ENCODE data around the gene PTGER3. TPM values are rescaled to one million over a fixed set of nuclear protein-coding genes. Genes with fewer than 3 reads are reported as not detected.

The PTGER3 gene
- total and polyA plus RNA-seq, 7 donors, result 0.46 to 52.4 (median 26.8) TPM

DNA sequence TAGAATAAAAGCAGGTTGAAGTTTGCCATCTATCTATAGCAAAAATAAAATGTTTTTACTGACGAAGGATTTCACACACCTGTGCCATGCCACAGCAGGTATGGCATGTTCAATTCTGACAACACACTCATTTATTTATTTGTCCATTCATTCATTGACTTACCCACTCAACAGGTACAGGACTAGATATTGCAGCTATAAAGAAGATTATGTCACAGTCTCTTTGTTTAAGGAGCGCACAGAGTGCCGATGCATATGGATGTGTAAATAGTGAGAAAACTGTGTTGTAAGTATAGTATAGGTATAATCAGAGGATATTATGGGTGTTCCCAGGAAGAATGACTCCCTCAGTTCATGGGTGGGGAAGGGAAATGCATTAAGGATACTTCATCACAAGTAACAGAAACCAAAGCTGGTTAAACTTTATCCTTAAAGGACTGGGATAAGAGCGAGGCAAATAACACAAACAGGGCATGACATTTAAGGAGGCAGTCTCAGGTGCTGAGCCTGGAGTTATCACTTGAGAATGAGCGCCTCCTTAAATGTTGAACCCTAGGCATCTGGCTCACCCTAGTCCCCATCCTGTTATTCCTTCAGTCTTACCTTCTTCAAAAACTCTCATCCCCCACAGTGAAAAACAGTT, 41.1 kb upstream of the PTGER3 start:
- TF ChIP-seq POLR2A (IDR thresholded peaks at IDR 0.05) (no peak), EP300 (IDR thresholded peaks at IDR 0.05) (no peak), POLR2AphosphoS5 (IDR thresholded peaks at IDR 0.05) (no peak)
- TF ChIP-seq, protein P1, sequence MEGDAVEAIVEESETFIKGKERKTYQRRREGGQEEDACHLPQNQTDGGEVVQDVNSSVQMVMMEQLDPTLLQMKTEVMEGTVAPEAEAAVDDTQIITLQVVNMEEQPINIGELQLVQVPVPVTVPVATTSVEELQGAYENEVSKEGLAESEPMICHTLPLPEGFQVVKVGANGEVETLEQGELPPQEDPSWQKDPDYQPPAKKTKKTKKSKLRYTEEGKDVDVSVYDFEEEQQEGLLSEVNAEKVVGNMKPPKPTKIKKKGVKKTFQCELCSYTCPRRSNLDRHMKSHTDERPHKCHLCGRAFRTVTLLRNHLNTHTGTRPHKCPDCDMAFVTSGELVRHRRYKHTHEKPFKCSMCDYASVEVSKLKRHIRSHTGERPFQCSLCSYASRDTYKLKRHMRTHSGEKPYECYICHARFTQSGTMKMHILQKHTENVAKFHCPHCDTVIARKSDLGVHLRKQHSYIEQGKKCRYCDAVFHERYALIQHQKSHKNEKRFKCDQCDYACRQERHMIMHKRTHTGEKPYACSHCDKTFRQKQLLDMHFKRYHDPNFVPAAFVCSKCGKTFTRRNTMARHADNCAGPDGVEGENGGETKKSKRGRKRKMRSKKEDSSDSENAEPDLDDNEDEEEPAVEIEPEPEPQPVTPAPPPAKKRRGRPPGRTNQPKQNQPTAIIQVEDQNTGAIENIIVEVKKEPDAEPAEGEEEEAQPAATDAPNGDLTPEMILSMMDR (IDR thresholded peaks at IDR 0.05), result no peak
- H3K9me3 ChIP-seq, result no peaks in the 10 kb centered on the region
- peak overlapping the region in 3 of 4 donors; percentile 45 to 87 (median 60) for H3K27ac ChIP-seq
- no peaks in the 10 kb centered on the region for H3K36me3 ChIP-seq
- H3K27me3 ChIP-seq, result no peaks in the 10 kb centered on the region
- H3K4me3 ChIP-seq, result no peak overlapping the region
- 16 to 68% methylated on average over 5 of the region's 5 CpGs for WGBS, 2 donors
- DNase-seq, result no peak
- H3K4me1 ChIP-seq, result peaks cover 0 to 14% (median 10%) of the 10 kb centered on the region in 4 donors
- intact Hi-C loops (cut with DNase I), result no loop called here

DNA sequence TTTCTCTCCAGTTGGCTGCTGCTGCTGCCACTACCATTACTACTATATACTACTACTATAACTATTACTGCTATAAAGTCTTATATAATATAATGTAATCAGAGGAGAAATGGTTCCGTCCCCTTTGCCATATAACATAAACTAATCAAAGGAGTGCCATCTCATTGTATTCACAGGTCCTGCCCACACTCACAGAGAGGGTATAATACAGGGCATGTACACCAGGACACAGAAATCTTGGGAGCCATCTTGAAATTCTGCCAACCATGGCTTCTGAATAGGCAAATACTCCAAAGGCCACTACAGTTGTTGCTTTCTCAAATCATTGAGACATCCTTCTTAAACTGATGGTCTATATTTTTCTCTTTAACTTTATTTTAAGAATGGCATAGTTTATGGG, 40.1 kb upstream of the PTGER3 start:
- H3K9me3 ChIP-seq, result no peaks in the 10 kb centered on the region
- intact Hi-C loops (cut with DNase I), result no loop called here
- peaks cover 0 to 14% (median 10%) of the 10 kb centered on the region in 4 donors for H3K4me1 ChIP-seq
- no peak for TF ChIP-seq POLR2A (IDR thresholded peaks at IDR 0.05)
- TF ChIP-seq EP300 (IDR thresholded peaks at IDR 0.05), result no peak
- TF ChIP-seq, protein P1 (IDR thresholded peaks at IDR 0.05), result no peak
- no peak for TF ChIP-seq POLR2AphosphoS5 (IDR thresholded peaks at IDR 0.05)
- no peaks in the 10 kb centered on the region for H3K27me3 ChIP-seq
- DNase-seq, result no peak
- WGBS, 2 donors, result 30 to 61% methylated on average over 1 of the region's 1 CpG
- H3K4me3 ChIP-seq, result no peak overlapping the region
- no peak overlapping the region for H3K27ac ChIP-seq
- no peaks in the 10 kb centered on the region for H3K36me3 ChIP-seq

DNA sequence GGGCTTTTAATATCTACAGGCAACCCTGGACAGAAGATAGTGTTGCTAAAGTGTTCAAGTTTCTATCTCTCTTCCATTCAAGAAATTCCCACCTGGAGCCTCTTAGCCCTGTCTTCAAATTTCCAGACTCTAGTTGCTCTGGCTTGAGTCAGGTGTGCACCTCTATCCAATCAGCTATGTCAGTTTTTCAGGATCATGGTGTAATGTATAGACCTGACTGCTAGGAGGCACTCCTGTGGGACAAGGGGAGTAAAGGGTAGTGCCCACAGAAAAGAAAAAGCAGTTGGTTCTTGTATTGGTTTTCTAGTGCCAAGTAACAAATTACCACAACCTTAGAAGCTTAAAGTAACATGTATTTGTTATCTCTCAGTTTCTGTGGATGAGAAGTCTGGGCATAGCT, 39.4 kb upstream of the PTGER3 start:
- intact Hi-C loops (cut with DNase I), result no loop called here
- no peaks in the 10 kb centered on the region for H3K27me3 ChIP-seq
- DNase-seq, result no peak

DNA sequence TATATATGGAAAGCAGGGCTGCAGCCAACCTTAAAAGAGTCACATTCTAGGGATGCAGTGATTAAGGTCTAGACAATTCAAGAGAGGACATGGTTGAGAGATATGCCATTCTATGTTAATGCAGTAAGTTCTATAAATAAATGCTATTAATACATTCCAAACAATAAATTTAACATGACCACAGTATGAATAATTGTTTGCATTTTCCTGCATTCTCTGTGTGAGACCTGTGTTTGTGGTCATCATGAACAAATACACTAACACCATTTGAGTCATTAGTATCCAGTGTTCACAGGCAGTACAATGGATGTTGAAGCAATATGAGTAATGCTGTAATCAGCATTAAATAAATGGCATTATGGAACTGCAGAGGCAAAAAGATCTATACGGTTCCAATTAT, 38.7 kb upstream of the PTGER3 start:
- no peak for TF ChIP-seq POLR2AphosphoS5 (IDR thresholded peaks at IDR 0.05)
- TF ChIP-seq, protein P1 (IDR thresholded peaks at IDR 0.05), result no peak
- TF ChIP-seq EP300 (IDR thresholded peaks at IDR 0.05), result no peak
- no peak for TF ChIP-seq POLR2A (IDR thresholded peaks at IDR 0.05)
- 89 to 90% methylated on average over 1 of the region's 1 CpG for WGBS, 2 donors
- H3K4me3 ChIP-seq, result no peak overlapping the region
- H3K36me3 ChIP-seq, result no peaks in the 10 kb centered on the region
- no peaks in the 10 kb centered on the region for H3K9me3 ChIP-seq
- peaks cover 0 to 20% (median 13%) of the 10 kb centered on the region in 4 donors for H3K4me1 ChIP-seq
- no peak for DNase-seq
- intact Hi-C loops (cut with DNase I), result no loop called here
- H3K27ac ChIP-seq, result no peak overlapping the region
- H3K27me3 ChIP-seq, result no peaks in the 10 kb centered on the region

More for the DNA sequence above, 39.4 kb upstream of the PTGER3 start:
- no peak overlapping the region for H3K27ac ChIP-seq
- H3K9me3 ChIP-seq, result no peaks in the 10 kb centered on the region
- H3K36me3 ChIP-seq, result no peaks in the 10 kb centered on the region
- no peak overlapping the region for H3K4me3 ChIP-seq
- TF ChIP-seq, protein P1 (IDR thresholded peaks at IDR 0.05), result no peak
- TF ChIP-seq EP300 (IDR thresholded peaks at IDR 0.05), result no peak
- no peak for TF ChIP-seq POLR2A (IDR thresholded peaks at IDR 0.05)
- H3K4me1 ChIP-seq, result peaks cover 0 to 14% (median 10%) of the 10 kb centered on the region in 4 donors

DNA sequence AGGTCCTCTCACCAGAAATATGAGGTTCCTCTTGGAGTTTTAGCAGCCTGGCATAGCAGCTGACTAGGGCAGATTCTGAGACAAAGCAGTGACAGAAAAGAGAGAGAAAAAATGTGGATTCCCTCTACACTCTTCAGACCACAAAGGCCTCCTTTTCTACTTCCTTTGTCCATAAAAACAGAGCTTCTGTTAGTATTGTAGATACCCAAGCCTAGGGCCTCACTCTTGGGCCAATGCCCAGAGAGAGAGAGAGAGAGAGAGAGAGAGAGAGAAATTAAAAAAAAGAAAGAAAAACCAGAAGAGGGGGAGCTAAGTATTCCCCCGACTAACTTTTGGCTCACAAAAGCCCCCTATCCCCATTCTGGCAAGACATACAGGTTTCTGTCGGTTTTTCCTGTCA, 35.7 kb upstream of the PTGER3 start:
- no peak for DNase-seq
- no peak overlapping the region for H3K27ac ChIP-seq
- intact Hi-C loops (cut with DNase I), result no loop called here
- H3K36me3 ChIP-seq, result peaks cover 0 to 1% (median 0%) of the 10 kb centered on the region in 4 donors
- no peaks in the 10 kb centered on the region for H3K27me3 ChIP-seq
- no peak overlapping the region for H3K4me3 ChIP-seq
- no peak for TF ChIP-seq POLR2A (IDR thresholded peaks at IDR 0.05)
- TF ChIP-seq, protein P1 (IDR thresholded peaks at IDR 0.05), result no peak
- no peak for TF ChIP-seq EP300 (IDR thresholded peaks at IDR 0.05)
- TF ChIP-seq POLR2AphosphoS5 (IDR thresholded peaks at IDR 0.05), result no peak
- 79 to 80% methylated on average over 2 of the region's 2 CpGs for whole genome bisulfite sequencing, 2 donors
- no peaks in the 10 kb centered on the region for H3K9me3 ChIP-seq
- H3K4me1 ChIP-seq, result peaks cover 0 to 25% (median 19%) of the 10 kb centered on the region in 4 donors

All from sigmoid colon (tissue), 7 donors.